Colonic mucosa (tissue), 4 donors: ENCODE data around the gene ITK. TPM values are rescaled to one million over a fixed set of nuclear protein-coding genes. Genes with fewer than 3 reads are reported as not detected.
"Not testable (repeated sequence)": the region's sequence is repeated elsewhere in the genome, so short reads cannot be mapped to it uniquely, and the experiment has no call there.

Source experiments
- DNase-seq: peaks from one replicate; pipeline ENCODE4 v3.0.0-alpha.2; 2020
- H3K27ac ChIP-seq: fragments of 200-600 bp; one replicate; pipeline ENCODE4 v1.8.0; 2021
- H3K27me3 ChIP-seq: fragments of 200-600 bp; one replicate; pipeline ENCODE4 v1.8.0; 2021
- H3K36me3 ChIP-seq: fragments of 200-600 bp; one replicate; pipeline ENCODE4 v1.8.0; 2021
- H3K4me1 ChIP-seq: fragments of 200-600 bp; one replicate; pipeline ENCODE4 v1.8.0; 2021; ENCODE audit warnings: mild to moderate bottlenecking
- H3K4me3 ChIP-seq: fragments of 200-600 bp; one replicate; pipeline ENCODE4 v1.8.0; 2021
- H3K9ac ChIP-seq, 2 donors: one replicate each; pipeline ENCODE4 v1.7.0; 2013; ENCODE audit warnings: control low read depth in 2 of 2, low read depth in 2 of 2, low read length in 2 of 2
- H3K9me3 ChIP-seq: fragments of 200-600 bp; one replicate; pipeline ENCODE4 v1.8.0; 2021
- CTCF ChIP-seq: fragments of 200-600 bp; IDR thresholded peaks from one replicate; pipeline ENCODE4 v1.8.0; 2022; ENCODE audit warnings: antibody characterized with exemption, mild to moderate bottlenecking
- intact Hi-C: fragments of 100-400 bp; cut with DNase I; formaldehyde crosslinking; loops from one replicate; pipeline ENCODE4 v1.14.1; 2022
- total RNA-seq, 2 donors: library from RNA; stranded (reverse); fragmentation: NEBNext Ultra II Directional in 1 of 2; extraction: Animal tissue kit (Norgen Biotek cat#: 25700) in 1 of 2; gene quantifications; one replicate each; pipeline ENCODE4 v1.2.1, GENCODE V29; 2021
- donor health status: healthy.
- donor health status: DM: no; HTN: no; CAD: no.
- donor health status: DM: no; HTN: no; CAD: no.

ITK gene
- total RNA-seq, 2 donors from 2014 or later = 1.4 to 2.5 TPM

- Histone ChIP-seq H3K4me1 (no peaks in the 10 kb centered on the region), H3K36me3 (no peaks in the 10 kb centered on the region), H3K4me3 (no peak overlapping the region), H3K9me3 (no peaks in the 10 kb centered on the region), H3K9ac (no peak overlapping the region), H3K27ac (no peak overlapping the region), H3K27me3 (no peaks in the 10 kb centered on the region)
- DNase-seq = no peak
- intact Hi-C loops = no loop called here
- no peak for TF ChIP-seq CTCF
Observed at GRCh38 chr5:157184117-157184670, 3.6 kb downstream of the ITK start.

GRCh38 chr5:157185122-157185521, 4.5 kb downstream of the ITK start:
- H3K9ac ChIP-seq, intact Hi-C loops, H3K4me3 ChIP-seq, DNase-seq, H3K4me1 ChIP-seq, H3K27me3 ChIP-seq, H3K36me3 ChIP-seq, H3K9me3 ChIP-seq, H3K27ac ChIP-seq: not testable (repeated sequence)

- H3K4me3 ChIP-seq = no peak overlapping the region
- TF ChIP-seq CTCF = no peak
Observed at GRCh38 chr5:157186309-157187045, 5.8 kb downstream of the ITK start.

GRCh38 chr5:157187046-157187754, 6.6 kb downstream of the ITK start:
- Histone ChIP-seq H3K9ac (no peak overlapping the region), H3K9me3 (no peaks in the 10 kb centered on the region), H3K27me3 (no peaks in the 10 kb centered on the region), H3K4me3 (no peak overlapping the region), H3K36me3 (no peaks in the 10 kb centered on the region), H3K27ac (no peak overlapping the region), H3K4me1 (no peaks in the 10 kb centered on the region)
- intact Hi-C loops = no loop called here
- no peak for TF ChIP-seq CTCF
- DNase-seq = no peak

More at GRCh38 chr5:157186309-157187045, 5.8 kb downstream of the ITK start:
- H3K36me3 ChIP-seq = no peaks in the 10 kb centered on the region
- intact Hi-C loops = no loop called here
- no peak overlapping the region for H3K9ac ChIP-seq
- DNase-seq = no peak
- H3K4me1 ChIP-seq = no peaks in the 10 kb centered on the region
- H3K27me3 ChIP-seq = no peaks in the 10 kb centered on the region
- no peaks in the 10 kb centered on the region for H3K9me3 ChIP-seq
- no peak overlapping the region for H3K27ac ChIP-seq

GRCh38 chr5:157188270-157188669, 7.6 kb downstream of the ITK start:
- intact Hi-C loops = no loop called here

More at GRCh38 chr5:157188270-157188669, 7.6 kb downstream of the ITK start:
- no peak overlapping the region for H3K9ac ChIP-seq
- H3K27me3 ChIP-seq = no peaks in the 10 kb centered on the region
- no peak for DNase-seq
- H3K27ac ChIP-seq = no peak overlapping the region
- TF ChIP-seq CTCF = no peak
- H3K36me3 ChIP-seq = no peaks in the 10 kb centered on the region
- H3K4me1 ChIP-seq = no peaks in the 10 kb centered on the region
- H3K9me3 ChIP-seq = no peaks in the 10 kb centered on the region
- H3K4me3 ChIP-seq = no peak overlapping the region
